NT2/D1 (cell line): ENCODE results near the gene PEAK3.
A peak's percentile ranks its signal among the peaks of the same experiment; 100 is the strongest.

ENCODE experiments used
- DNase-seq: peaks from one replicate; pipeline ENCODE4 v3.0.0-alpha.2; 2011; ENCODE audit warnings: low read depth, low spot score
- H3K27me3 ChIP-seq: 2 replicates; pipeline ENCODE4 v1.6.0; 2011; ENCODE audit warnings: mild to moderate bottlenecking; ENCODE audit not compliant: insufficient read length, insufficient read depth
- H3K36me3 ChIP-seq: 2 replicates; pipeline ENCODE4 v1.6.1; 2011; ENCODE audit warnings: mild to moderate bottlenecking, low read length, mixed read lengths; ENCODE audit not compliant: insufficient read depth, insufficient read length
- H3K4me1 ChIP-seq: 2 replicates; pipeline ENCODE4 v1.5.1; 2011; ENCODE audit not compliant: insufficient read depth, insufficient read length
- H3K4me3 ChIP-seq: 2 replicates; pipeline ENCODE4 v1.5.1; 2011; ENCODE audit warnings: low read depth; ENCODE audit not compliant: insufficient read length
- H3K9ac ChIP-seq: 2 replicates; pipeline ENCODE4 v1.6.0; 2011; ENCODE audit warnings: low read depth; ENCODE audit not compliant: insufficient read length
- H3K9me3 ChIP-seq: 2 replicates; pipeline ENCODE4 v1.5.1; 2011; ENCODE audit warnings: mild to moderate bottlenecking, low read length; ENCODE audit not compliant: insufficient read depth
- SUZ12 ChIP-seq: IDR thresholded peaks from 2 replicates; pipeline ENCODE4 v1.6.1; 2011; ENCODE audit not compliant: insufficient read length, insufficient read depth; ENCODE audit errors: extremely low read depth
- YY1 ChIP-seq: IDR thresholded peaks from 2 replicates; pipeline ENCODE4 v1.6.1; 2011; ENCODE audit not compliant: insufficient read length, insufficient read depth
- ZNF274 ChIP-seq: IDR thresholded peaks from 2 replicates; pipeline ENCODE4 v1.6.1; 2011; ENCODE audit warnings: mild to moderate bottlenecking, low read depth, low read length

PEAK3 gene

GRCh38 chr19:2327773-2328400 lies 45.9 kb upstream of the PEAK3 start:
- peak; percentile 68 for DNase-seq
- peak overlapping the region; percentile 100 for H3K9ac ChIP-seq
- H3K4me3 ChIP-seq: peak overlapping the region; percentile 99
- no peaks in the 10 kb centered on the region for H3K27me3 ChIP-seq
- peaks cover 45% of the 10 kb centered on the region for H3K36me3 ChIP-seq
- H3K9me3 ChIP-seq: no peaks in the 10 kb centered on the region
- H3K4me1 ChIP-seq: peaks cover 24% of the 10 kb centered on the region
- TF ChIP-seq YY1 (no peak), SUZ12 (no peak), ZNF274 (no peak)

- H3K4me3 ChIP-seq: no peak overlapping the region
- peaks cover 20% of the 10 kb centered on the region for H3K4me1 ChIP-seq
- no peak for DNase-seq
- no peak overlapping the region for H3K9ac ChIP-seq
- peaks cover 54% of the 10 kb centered on the region for H3K36me3 ChIP-seq
- H3K9me3 ChIP-seq: no peaks in the 10 kb centered on the region
- TF ChIP-seq YY1 (no peak), ZNF274 (no peak), SUZ12 (no peak)
- no peaks in the 10 kb centered on the region for H3K27me3 ChIP-seq
Measured at GRCh38 chr19:2326699-2327360, 44.9 kb upstream of the PEAK3 start.

- Histone ChIP-seq H3K27me3 (no peaks in the 10 kb centered on the region), H3K36me3 (peaks cover 63% of the 10 kb centered on the region), H3K4me3 (no peak overlapping the region), H3K4me1 (peaks cover 11% of the 10 kb centered on the region), H3K9ac (no peak overlapping the region), H3K9me3 (no peaks in the 10 kb centered on the region)
- no peak for DNase-seq
- TF ChIP-seq YY1: no peak
- no peak for TF ChIP-seq SUZ12
- TF ChIP-seq ZNF274: no peak
Measured at GRCh38 chr19:2325281-2326046, 43.5 kb upstream of the PEAK3 start.

- Histone ChIP-seq H3K4me3 (no peak overlapping the region), H3K9me3 (no peaks in the 10 kb centered on the region), H3K9ac (no peak overlapping the region), H3K36me3 (peaks cover 61% of the 10 kb centered on the region), H3K27me3 (no peaks in the 10 kb centered on the region), H3K4me1 (peaks cover 11% of the 10 kb centered on the region)
- DNase-seq: no peak
- TF ChIP-seq SUZ12: no peak
- no peak for TF ChIP-seq YY1
- no peak for TF ChIP-seq ZNF274
Measured at GRCh38 chr19:2324220-2324948, 42.4 kb upstream of the PEAK3 start.

GRCh38 chr19:2323707-2324106 lies 41.7 kb upstream of the PEAK3 start:
- peaks cover 61% of the 10 kb centered on the region for H3K36me3 ChIP-seq
- H3K4me3 ChIP-seq: no peak overlapping the region
- DNase-seq: no peak
- H3K9me3 ChIP-seq: no peaks in the 10 kb centered on the region
- H3K9ac ChIP-seq: no peak overlapping the region
- no peaks in the 10 kb centered on the region for H3K27me3 ChIP-seq
- H3K4me1 ChIP-seq: peaks cover 8% of the 10 kb centered on the region
- TF ChIP-seq SUZ12 (no peak), ZNF274 (no peak), YY1 (no peak)

- TF ChIP-seq ZNF274 (no peak), YY1 (no peak), SUZ12 (no peak)
- H3K9ac ChIP-seq: no peak overlapping the region
- no peak overlapping the region for H3K4me3 ChIP-seq
- DNase-seq: no peak
- H3K36me3 ChIP-seq: peaks cover 57% of the 10 kb centered on the region
- no peaks in the 10 kb centered on the region for H3K9me3 ChIP-seq
- no peaks in the 10 kb centered on the region for H3K27me3 ChIP-seq
- peaks cover 11% of the 10 kb centered on the region for H3K4me1 ChIP-seq
Measured at GRCh38 chr19:2321565-2322283, 39.7 kb upstream of the PEAK3 start.
